GM12891 (cell line): ENCODE measurements around the gene BRD7.

Experiments
- POLR2A ChIP-seq: IDR thresholded peaks from 2 replicates; pipeline ENCODE4 v1.6.1; 2011; ENCODE audit warnings: low read depth, low read length, control low read depth
- POU2F2 ChIP-seq: IDR thresholded peaks from 2 replicates; pipeline ENCODE4 v1.6.1; 2011; ENCODE audit warnings: low read depth, mild to moderate bottlenecking, control low read depth, low read length, moderate library complexity
- SPI1 ChIP-seq: IDR thresholded peaks from 2 replicates; pipeline ENCODE4 v1.6.1; 2011; ENCODE audit warnings: low read depth, low read length, control low read depth
- TAF1 ChIP-seq: IDR thresholded peaks from 2 replicates; pipeline ENCODE4 v1.6.1; 2011; ENCODE audit warnings: low read depth, low read length, control low read depth

DNA sequence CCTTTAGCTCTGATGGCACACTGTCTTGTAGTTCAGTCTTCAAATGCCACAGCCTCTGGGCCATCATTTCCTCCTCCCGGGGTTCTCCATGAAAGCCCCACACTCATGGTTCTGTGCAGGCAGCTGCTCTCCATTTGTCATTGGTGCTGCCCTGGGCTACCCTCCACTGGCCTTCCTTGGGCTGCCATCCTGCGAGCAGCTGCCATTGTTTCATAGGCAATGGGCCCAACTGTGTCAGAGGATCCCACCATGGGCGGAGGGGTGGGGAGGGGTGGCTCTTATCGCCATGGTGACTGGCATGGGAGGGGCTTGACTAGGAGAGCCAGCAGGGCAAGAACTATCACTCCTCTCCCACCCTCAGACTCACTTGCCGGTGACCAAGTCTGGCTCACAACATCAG is 38.6 kb upstream of the BRD7 start:
- TF ChIP-seq POLR2A (no peak), TAF1 (no peak), POU2F2 (no peak), SPI1 (no peak)
